ENCODE results near the gene ZFYVE21.

The ZFYVE21 gene

GRCh38 chr14:103715052-103716000 lies at the start of gene ZFYVE21, which contains the start of gene XRCC3:
Gene ZFYVE21 (plus strand): TSS chr14:103715810. CDS start chr14:103715842, 32 bp downstream.
Gene XRCC3 (minus strand): TSS chr14:103715451. CDS start chr14:103711087, 4,364 bp downstream.
- DNase-seq (ENCODE audit: extremely low spot score), result peak; percentile 100
- POLR2A ChIA-PET, result interaction anchor here (0.5 to 0.9 kb wide), 2 partner anchors 27 to 205 kb away, joined by 3 to 5 read pairs; no protein-coding TSS in a partner anchor
- TF ChIP-seq, protein P1, sequence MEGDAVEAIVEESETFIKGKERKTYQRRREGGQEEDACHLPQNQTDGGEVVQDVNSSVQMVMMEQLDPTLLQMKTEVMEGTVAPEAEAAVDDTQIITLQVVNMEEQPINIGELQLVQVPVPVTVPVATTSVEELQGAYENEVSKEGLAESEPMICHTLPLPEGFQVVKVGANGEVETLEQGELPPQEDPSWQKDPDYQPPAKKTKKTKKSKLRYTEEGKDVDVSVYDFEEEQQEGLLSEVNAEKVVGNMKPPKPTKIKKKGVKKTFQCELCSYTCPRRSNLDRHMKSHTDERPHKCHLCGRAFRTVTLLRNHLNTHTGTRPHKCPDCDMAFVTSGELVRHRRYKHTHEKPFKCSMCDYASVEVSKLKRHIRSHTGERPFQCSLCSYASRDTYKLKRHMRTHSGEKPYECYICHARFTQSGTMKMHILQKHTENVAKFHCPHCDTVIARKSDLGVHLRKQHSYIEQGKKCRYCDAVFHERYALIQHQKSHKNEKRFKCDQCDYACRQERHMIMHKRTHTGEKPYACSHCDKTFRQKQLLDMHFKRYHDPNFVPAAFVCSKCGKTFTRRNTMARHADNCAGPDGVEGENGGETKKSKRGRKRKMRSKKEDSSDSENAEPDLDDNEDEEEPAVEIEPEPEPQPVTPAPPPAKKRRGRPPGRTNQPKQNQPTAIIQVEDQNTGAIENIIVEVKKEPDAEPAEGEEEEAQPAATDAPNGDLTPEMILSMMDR (IDR thresholded peaks at IDR 0.05; ENCODE audit: control extremely low read depth, extremely low read depth, low read depth, missing control alignments), result no peak
- CTCF ChIA-PET, result interaction anchor here (0.9 to 1.0 kb wide), 2 partner anchors 20 to 91 kb away, joined by 3 read pairs; no protein-coding TSS in a partner anchor

GRCh38 chr14:103667671-103668070 lies 47.9 kb upstream of the ZFYVE21 start:
- CTCF ChIA-PET, result interaction anchor here (0.7 to 1.7 kb wide), 5 partner anchors 9 to 19 kb away, joined by 3 to 7 read pairs (median 3); no protein-coding TSS in a partner anchor
- POLR2A ChIA-PET, result interaction anchor here (0.6 kb wide), 2 partner anchors 18 to 1413 kb away, joined by 3 to 4 read pairs; no protein-coding TSS in a partner anchor
- DNase-seq (ENCODE audit: extremely low spot score), result no peak
- TF ChIP-seq, protein P1 (IDR thresholded peaks at IDR 0.05; ENCODE audit: control extremely low read depth, extremely low read depth, low read depth, missing control alignments), result no peak

- CTCF ChIA-PET, result interaction anchor here (1.0 to 1.7 kb wide), 4 partner anchors 9 to 19 kb away, joined by 3 to 7 read pairs (median 4); no protein-coding TSS in a partner anchor
- DNase-seq (ENCODE audit: extremely low spot score), result no peak
- TF ChIP-seq, protein P1 (IDR thresholded peaks at IDR 0.05; ENCODE audit: control extremely low read depth, extremely low read depth, low read depth, missing control alignments), result no peak
- POLR2A ChIA-PET, result interaction anchor here (0.6 kb wide), 1 partner anchor 1413 kb away, joined by 3 read pairs; no protein-coding TSS in a partner anchor
These were observed 47.5 kb upstream of the ZFYVE21 start for GRCh38 chr14:103668117-103668516.

DNA sequence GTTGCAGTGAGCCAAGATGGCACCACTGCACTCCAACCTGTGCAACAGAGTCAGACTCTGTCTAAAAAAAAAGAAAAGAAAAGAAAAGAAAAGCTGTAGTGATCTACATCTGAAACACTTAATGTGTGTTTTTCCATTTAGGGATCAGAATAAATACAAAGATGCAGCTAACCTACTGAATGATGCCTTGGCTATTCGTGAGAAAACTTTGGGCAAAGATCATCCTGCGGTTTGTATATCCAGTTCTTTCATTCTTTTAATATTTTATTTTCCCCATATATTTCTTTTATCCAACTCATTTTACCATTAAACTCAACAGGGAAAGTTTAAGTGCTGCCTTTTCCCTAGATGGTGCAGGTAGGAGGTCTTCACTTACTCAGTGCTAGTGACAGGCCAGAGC lies 46.2 kb upstream of the ZFYVE21 start:
- CTCF ChIA-PET, result interaction anchor here (1.0 kb wide), 1 partner anchor 10 kb away, joined by 4 read pairs; no protein-coding TSS in a partner anchor
- TF ChIP-seq, protein P1 (IDR thresholded peaks at IDR 0.05; ENCODE audit: control extremely low read depth, extremely low read depth, low read depth, missing control alignments), result no peak

DNA sequence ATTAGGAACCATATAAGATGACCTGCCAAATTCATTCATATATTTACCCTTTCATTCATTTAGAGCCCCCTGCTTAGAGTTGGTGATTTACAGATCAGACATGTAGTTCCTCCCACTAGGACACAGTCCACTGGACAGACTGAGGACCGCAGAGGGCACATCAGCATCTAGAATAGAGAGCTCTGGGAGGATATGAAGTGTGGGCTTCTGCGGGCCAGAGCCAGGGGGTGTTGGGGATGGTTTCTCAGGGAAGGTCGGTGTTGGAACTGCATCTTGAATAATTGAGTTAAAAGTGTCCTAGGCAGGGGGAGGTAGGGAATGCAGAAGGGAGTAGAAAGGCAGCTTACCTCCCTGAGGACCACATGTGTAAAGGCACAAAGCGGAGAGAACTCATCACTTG lies 43.7 kb upstream of the ZFYVE21 start:
- DNase-seq (ENCODE audit: extremely low spot score), result no peak
- TF ChIP-seq, protein P1 (IDR thresholded peaks at IDR 0.05; ENCODE audit: control extremely low read depth, extremely low read depth, low read depth, missing control alignments), result no peak
- ChIA-PET CTCF (interaction anchor here (1.3 kb wide), 1 partner anchor 9 kb away, joined by 4 read pairs; no protein-coding TSS in a partner anchor), POLR2A (no interaction called here)

More for the DNA sequence above, 46.2 kb upstream of the ZFYVE21 start:
- DNase-seq (ENCODE audit: extremely low spot score), result no peak
- POLR2A ChIA-PET, result no interaction called here

DNA sequence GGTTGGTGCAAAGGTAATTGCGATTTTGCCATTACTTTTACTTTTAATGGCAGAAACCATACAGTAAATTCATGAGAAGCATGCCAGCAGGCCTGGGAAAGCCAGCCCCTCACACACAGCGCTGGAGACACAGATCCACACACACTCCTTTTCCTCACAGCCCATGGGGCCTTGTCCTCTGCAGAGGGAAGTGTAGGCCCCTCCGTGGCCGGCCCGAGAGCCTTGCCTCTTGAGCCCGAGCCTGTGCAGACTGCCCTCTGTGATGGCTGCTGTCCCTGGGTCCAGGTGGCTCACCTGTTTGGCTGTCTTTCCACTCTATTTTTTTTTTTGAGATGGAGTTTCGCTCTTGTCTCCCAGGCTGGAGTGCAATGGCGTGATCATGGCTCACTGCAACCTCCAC lies 39.7 kb upstream of the ZFYVE21 start:
- TF ChIP-seq, protein P1 (IDR thresholded peaks at IDR 0.05; ENCODE audit: control extremely low read depth, extremely low read depth, low read depth, missing control alignments), result no peak
- ChIA-PET POLR2A (no interaction called here), CTCF (interaction anchor here (1.7 to 2.0 kb wide), 2 partner anchors 8 to 15 kb away, joined by 4 to 7 read pairs; no protein-coding TSS in a partner anchor)
- no peak for DNase-seq (ENCODE audit: extremely low spot score)

All from GM10248 (cell line).